OCI-LY3 (cell line): ENCODE results near the gene AMBRA1.

Experiments used
- H2AFZ ChIP-seq: fragments of 200-600, 300-600 bp; shearing (Covaris generic); 2 replicates; pipeline ENCODE4 v1.6.0; 2014; ENCODE audit warnings: antibody characterized with exemption, low read depth, low read length
- H3K27ac ChIP-seq: fragments of 200-600, 300-600 bp; sonication (generic); 2 replicates; pipeline ENCODE4 v1.5.1; 2014; ENCODE audit warnings: mild to moderate bottlenecking, low read length, moderate library complexity, mixed read lengths
- H3K27me3 ChIP-seq: fragments of 200-600, 300-600 bp; sonication (generic); 2 replicates; pipeline ENCODE4 v1.6.1; 2014; ENCODE audit warnings: low read depth, low read length, mixed read lengths
- H3K36me3 ChIP-seq: fragments of 200-600, 300-600 bp; sonication (generic); replicated peaks from 2 replicates; pipeline ENCODE3; 2014; ENCODE audit warnings: low read depth, low read length, mixed read lengths
- H3K4me1 ChIP-seq: fragments of 300-600, 200-600 bp; sonication (generic); 2 replicates; pipeline ENCODE4 v1.6.1; 2014; ENCODE audit warnings: low read length, mixed read lengths
- H3K4me2 ChIP-seq: fragments of 200-600, 300-600 bp; sonication (generic); 2 replicates; pipeline ENCODE4 v1.6.1; 2014; ENCODE audit warnings: low read length, mixed read lengths
- H3K4me3 ChIP-seq: fragments of 300-600, 200-600 bp; sonication (generic); 2 replicates; pipeline ENCODE4 v1.5.1; 2014; ENCODE audit warnings: antibody characterized with exemption, mild to moderate bottlenecking, low read length, moderate library complexity
- H3K79me2 ChIP-seq: fragments of 300-600, 200-600 bp; shearing (Covaris generic); 2 replicates; pipeline ENCODE4 v1.6.1; 2014; ENCODE audit warnings: mild to moderate bottlenecking, low read length, mixed read lengths
- H3K9ac ChIP-seq: fragments of 300-600, 200-600 bp; shearing (Covaris generic); 2 replicates; pipeline ENCODE4 v1.6.0; 2014; ENCODE audit warnings: mild to moderate bottlenecking, low read length, moderate library complexity
- H3K9me3 ChIP-seq: fragments of 200-600, 300-600 bp; shearing (Covaris generic); 2 replicates; pipeline ENCODE4 v1.6.1; 2014; ENCODE audit warnings: low read length, mixed read lengths; ENCODE audit not compliant: insufficient read depth
- H4K20me1 ChIP-seq: fragments of 200-600, 300-600 bp; sonication (generic); 2 replicates; pipeline ENCODE4 v1.6.1; 2016; ENCODE audit warnings: low read length, mixed read lengths; ENCODE audit not compliant: insufficient read depth
- CTCF ChIP-seq: fragments of 200-600, 300-600 bp; sonication (generic); IDR thresholded peaks from 2 replicates; pipeline ENCODE4 v1.5.1; 2014; ENCODE audit warnings: antibody characterized with exemption, low read length, low read depth
- EZH2phosphoT487 ChIP-seq: fragments of 200-600 bp; shearing (Covaris generic); IDR thresholded peaks from 2 replicates; pipeline ENCODE4 v1.6.1; 2018; ENCODE audit warnings: antibody characterized with exemption, mixed run types, low read depth

Gene AMBRA1

GRCh38 chr11:46455834-46456233 lies 138.0 kb downstream of the AMBRA1 start:
- Histone ChIP-seq H3K4me2 (no peak overlapping the region), H4K20me1 (no peaks in the 10 kb centered on the region), H3K9ac (no peak overlapping the region), H3K27me3 (no peaks in the 10 kb centered on the region), H3K27ac (no peak overlapping the region), H3K9me3 (no peaks in the 10 kb centered on the region), H3K79me2 (no peaks in the 10 kb centered on the region), H3K4me3 (no peak overlapping the region), H3K4me1 (peaks cover 16% of the 10 kb centered on the region), H2AFZ (no peak overlapping the region), H3K36me3 (no peaks in the 10 kb centered on the region)
- TF ChIP-seq EZH2phosphoT487 (no peak), CTCF (no peak)

GRCh38 chr11:46452918-46453517 lies 140.8 kb downstream of the AMBRA1 start:
- Histone ChIP-seq H3K27me3 (no peaks in the 10 kb centered on the region), H3K9me3 (no peaks in the 10 kb centered on the region), H3K4me3 (no peak overlapping the region), H3K9ac (no peak overlapping the region), H3K27ac (no peak overlapping the region), H2AFZ (no peak overlapping the region), H3K36me3 (no peaks in the 10 kb centered on the region), H4K20me1 (no peaks in the 10 kb centered on the region), H3K4me1 (peaks cover 22% of the 10 kb centered on the region), H3K79me2 (peaks cover 1% of the 10 kb centered on the region; the same call in 1 of the 2 replicates), H3K4me2 (no peak overlapping the region)
- TF ChIP-seq CTCF = no peak
- no peak for TF ChIP-seq EZH2phosphoT487

- H4K20me1 ChIP-seq = no peaks in the 10 kb centered on the region
- H3K9me3 ChIP-seq = no peaks in the 10 kb centered on the region
- TF ChIP-seq EZH2phosphoT487 (no peak), CTCF (no peak)
These were observed 142.1 kb downstream of the AMBRA1 start for GRCh38 chr11:46451759-46452158.

GRCh38 chr11:46450846-46451477 lies 142.9 kb downstream of the AMBRA1 start:
- Histone ChIP-seq H3K4me1 (peaks cover 19% of the 10 kb centered on the region), H3K79me2 (peaks cover 4% of the 10 kb centered on the region; the same call in 1 of the 2 replicates), H3K9me3 (no peaks in the 10 kb centered on the region), H3K27ac (no peak overlapping the region), H3K4me3 (no peak overlapping the region), H3K9ac (no peak overlapping the region), H3K36me3 (no peaks in the 10 kb centered on the region), H3K27me3 (no peaks in the 10 kb centered on the region), H2AFZ (no peak overlapping the region), H3K4me2 (no peak overlapping the region), H4K20me1 (no peaks in the 10 kb centered on the region)
- TF ChIP-seq CTCF (no peak), EZH2phosphoT487 (no peak)

More at GRCh38 chr11:46451759-46452158, 142.1 kb downstream of the AMBRA1 start:
- no peaks in the 10 kb centered on the region for H3K27me3 ChIP-seq
- H3K9ac ChIP-seq = no peak overlapping the region
- no peak overlapping the region for H3K4me3 ChIP-seq
- H3K79me2 ChIP-seq = peaks cover 4% of the 10 kb centered on the region; the same call in 1 of the 2 replicates
- H3K4me2 ChIP-seq = no peak overlapping the region
- H3K4me1 ChIP-seq = peaks cover 22% of the 10 kb centered on the region
- H3K27ac ChIP-seq = no peak overlapping the region
- H2AFZ ChIP-seq = no peak overlapping the region
- H3K36me3 ChIP-seq = no peaks in the 10 kb centered on the region
